Measurements from ENCODE around the gene THEMIS2. TPM values are rescaled to one million over a fixed set of nuclear protein-coding genes. Genes with fewer than 3 reads are reported as not detected.

Gene THEMIS2
- total RNA-seq, 1 experiment from 2014 or later, result 5.7 TPM

DNA sequence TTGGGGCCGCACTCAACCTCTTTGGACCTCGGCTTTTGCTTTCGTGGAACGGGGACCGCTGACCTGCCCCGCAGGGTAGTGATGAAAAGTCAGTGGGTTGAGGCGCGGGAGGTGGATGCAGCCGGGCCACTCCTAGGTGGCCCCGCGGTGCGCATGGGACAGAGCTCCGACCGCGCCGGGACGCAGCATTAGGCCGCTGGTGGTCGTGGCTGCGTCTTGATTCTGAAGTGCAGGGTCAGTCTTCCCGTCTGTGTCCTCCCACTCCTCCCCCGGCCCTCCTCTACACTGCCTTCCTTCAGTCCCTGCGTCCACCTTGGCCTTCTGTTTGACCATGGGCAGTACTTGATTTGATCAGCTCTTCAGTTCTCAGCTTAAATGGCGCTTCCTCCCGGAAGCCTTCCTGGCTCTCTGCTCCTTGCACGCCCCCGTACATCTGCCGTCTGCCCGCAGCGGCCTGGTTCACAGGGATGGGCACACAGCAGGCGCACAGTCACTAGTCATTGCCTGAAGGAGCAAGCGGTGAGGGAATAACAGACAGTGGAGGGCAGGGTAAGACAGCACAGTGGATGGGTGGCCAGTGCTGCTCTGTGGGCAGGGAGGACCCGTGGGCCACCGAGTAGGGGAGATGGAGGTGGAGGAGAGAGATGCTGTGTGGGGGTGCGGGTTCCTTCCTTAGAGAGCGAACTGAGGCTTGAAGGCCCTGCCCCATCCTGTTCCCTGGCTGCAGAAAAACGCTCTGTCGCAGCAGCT lies 633 bp downstream of the THEMIS2 start:
- H3K4me2 ChIP-seq (ENCODE audit: low read length), result peak overlapping the region; percentile 79
- no peaks in the 10 kb centered on the region for H3K79me2 ChIP-seq (ENCODE audit: low read length)
- H3K9me3 ChIP-seq (ENCODE audit: low read length), result no peaks in the 10 kb centered on the region
- no peak overlapping the region for H3K27ac ChIP-seq (ENCODE audit: low read length)
- peaks cover 12% of the 10 kb centered on the region for H3K4me1 ChIP-seq (ENCODE audit: insufficient read depth, low read length)
- intact Hi-C loops (cut with micrococcal nuclease), result no loop called here
- H2AFZ ChIP-seq (ENCODE audit: low read length), result peak overlapping the region; percentile 59; the same call in 1 of the 2 replicates
- H3K4me3 ChIP-seq (ENCODE audit: low read length), result peak overlapping the region; percentile 67
- no peaks in the 10 kb centered on the region for H4K20me1 ChIP-seq (ENCODE audit: low read length)
- peak; percentile 5; the same call in 1 of the 2 replicates for ATAC-seq
- no peaks in the 10 kb centered on the region for H3K9me2 ChIP-seq (replicated peaks; ENCODE audit: low read length)
- H3F3A ChIP-seq (ENCODE audit: low read length, unreplicated experiment), result no peaks in the 10 kb centered on the region
- no peak for TF ChIP-seq EZH2 (IDR thresholded peaks at IDR 0.05; ENCODE audit: low read length, unreplicated experiment)
- TF ChIP-seq, protein P1, sequence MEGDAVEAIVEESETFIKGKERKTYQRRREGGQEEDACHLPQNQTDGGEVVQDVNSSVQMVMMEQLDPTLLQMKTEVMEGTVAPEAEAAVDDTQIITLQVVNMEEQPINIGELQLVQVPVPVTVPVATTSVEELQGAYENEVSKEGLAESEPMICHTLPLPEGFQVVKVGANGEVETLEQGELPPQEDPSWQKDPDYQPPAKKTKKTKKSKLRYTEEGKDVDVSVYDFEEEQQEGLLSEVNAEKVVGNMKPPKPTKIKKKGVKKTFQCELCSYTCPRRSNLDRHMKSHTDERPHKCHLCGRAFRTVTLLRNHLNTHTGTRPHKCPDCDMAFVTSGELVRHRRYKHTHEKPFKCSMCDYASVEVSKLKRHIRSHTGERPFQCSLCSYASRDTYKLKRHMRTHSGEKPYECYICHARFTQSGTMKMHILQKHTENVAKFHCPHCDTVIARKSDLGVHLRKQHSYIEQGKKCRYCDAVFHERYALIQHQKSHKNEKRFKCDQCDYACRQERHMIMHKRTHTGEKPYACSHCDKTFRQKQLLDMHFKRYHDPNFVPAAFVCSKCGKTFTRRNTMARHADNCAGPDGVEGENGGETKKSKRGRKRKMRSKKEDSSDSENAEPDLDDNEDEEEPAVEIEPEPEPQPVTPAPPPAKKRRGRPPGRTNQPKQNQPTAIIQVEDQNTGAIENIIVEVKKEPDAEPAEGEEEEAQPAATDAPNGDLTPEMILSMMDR (conservative IDR thresholded peaks at IDR 0.05; ENCODE audit: low read depth, low read length), result no peak
- TF ChIP-seq EZH2phosphoT487 (IDR thresholded peaks at IDR 0.05; ENCODE audit: borderline replicate concordance, low read length), result no peak
- no peaks in the 10 kb centered on the region for H3K36me3 ChIP-seq (ENCODE audit: low read depth, low read length)
- CTCF ChIA-PET, result no interaction called here
- peak overlapping the region; percentile 45 for H3K9ac ChIP-seq (ENCODE audit: low read length)
- POLR2A ChIA-PET (ENCODE audit: unreplicated experiment), result no interaction called here
- no peak for DNase-seq
- H3K27me3 ChIP-seq (ENCODE audit: low read length), result no peaks in the 10 kb centered on the region
- TSS peak; percentile 72 for BruUV-seq (replicated peaks)

DNA sequence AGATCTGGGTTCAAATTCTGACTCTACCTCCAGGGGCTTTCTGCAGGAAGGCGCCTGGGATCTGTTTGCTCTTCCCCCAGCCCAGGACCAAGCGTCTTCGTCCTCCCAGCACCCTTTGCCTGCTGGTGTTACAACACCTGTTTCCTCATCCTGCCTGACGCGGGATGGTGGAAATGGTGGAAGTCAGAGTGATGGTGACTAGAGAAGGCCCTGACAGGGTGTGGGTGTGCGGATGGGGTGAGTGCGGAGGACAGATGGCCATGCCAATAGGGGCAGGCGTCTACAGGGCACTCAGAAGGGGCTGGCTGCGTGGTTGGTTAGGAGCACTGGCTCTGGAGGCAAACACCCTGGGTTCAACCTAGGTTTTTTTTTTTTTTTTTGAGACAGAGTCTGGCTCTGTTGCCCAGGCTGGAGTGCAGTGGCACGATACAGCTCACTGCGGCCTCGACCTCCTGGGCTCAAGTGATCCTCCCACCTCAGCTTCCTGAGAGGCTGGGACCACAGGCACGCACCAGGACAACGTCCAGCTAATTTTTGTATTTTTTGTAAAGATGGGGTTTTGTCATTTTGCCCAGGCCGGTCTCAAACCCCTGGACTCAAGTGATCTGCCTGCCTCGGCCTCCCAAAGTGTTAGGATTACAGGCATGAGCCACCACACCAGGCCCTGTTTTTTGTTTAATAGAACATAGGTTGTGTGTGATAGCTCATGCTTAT lies 1.5 kb downstream of the THEMIS2 start:
- Histone ChIP-seq H3K4me1 (ENCODE audit: insufficient read depth, low read length) (peaks cover 12% of the 10 kb centered on the region), H3K4me2 (ENCODE audit: low read length) (no peak overlapping the region), H3K9me2 (replicated peaks; ENCODE audit: low read length) (no peaks in the 10 kb centered on the region), H3K9me3 (ENCODE audit: low read length) (no peaks in the 10 kb centered on the region), H4K20me1 (ENCODE audit: low read length) (no peaks in the 10 kb centered on the region), H3F3A (ENCODE audit: low read length, unreplicated experiment) (no peaks in the 10 kb centered on the region), H3K9ac (ENCODE audit: low read length) (no peak overlapping the region), H3K27me3 (ENCODE audit: low read length) (no peaks in the 10 kb centered on the region), H3K27ac (ENCODE audit: low read length) (no peak overlapping the region), H3K4me3 (ENCODE audit: low read length) (no peak overlapping the region), H2AFZ (ENCODE audit: low read length) (no peak overlapping the region), H3K36me3 (ENCODE audit: low read depth, low read length) (no peaks in the 10 kb centered on the region), H3K79me2 (ENCODE audit: low read length) (no peaks in the 10 kb centered on the region)
- ChIA-PET CTCF (no interaction called here), POLR2A (ENCODE audit: unreplicated experiment) (no interaction called here)
- intact Hi-C loops (cut with micrococcal nuclease), result no loop called here
- ATAC-seq, result no peak
- DNase-seq, result no peak
- no TSS peak for BruUV-seq (replicated peaks)
- TF ChIP-seq, protein P1 (conservative IDR thresholded peaks at IDR 0.05; ENCODE audit: low read depth, low read length), result no peak
- TF ChIP-seq EZH2phosphoT487 (IDR thresholded peaks at IDR 0.05; ENCODE audit: borderline replicate concordance, low read length) (no peak), EZH2 (IDR thresholded peaks at IDR 0.05; ENCODE audit: low read length, unreplicated experiment) (no peak)

All from PC-3 (cell line).